Breast epithelium (tissue), 3 donors: ENCODE measurements around the gene RELL1.

Source experiments
- POLR2A ChIP-seq: fragments of 450-650 bp; IDR thresholded peaks from one replicate; pipeline ENCODE4 v1.6.1; 2016; ENCODE audit warnings: antibody characterized with exemption, mild to moderate bottlenecking, moderate library complexity
- POLR2AphosphoS5 ChIP-seq, 3 donors: sonication (generic); formaldehyde crosslinking; IDR thresholded peaks; one replicate each; pipeline ENCODE4 v1.6.1; 2017; ENCODE audit warnings: antibody characterized with exemption in 3 of 3
- TF ChIP-seq, protein P1 (sequence below), 3 donors: fragments of 450-650 bp; IDR thresholded peaks; one replicate each; pipeline ENCODE4 v1.5.1; 2016 to 2017; ENCODE audit warnings: antibody characterized with exemption in 3 of 3, mild to moderate bottlenecking in 3 of 3, moderate library complexity in 3 of 3

DNA sequence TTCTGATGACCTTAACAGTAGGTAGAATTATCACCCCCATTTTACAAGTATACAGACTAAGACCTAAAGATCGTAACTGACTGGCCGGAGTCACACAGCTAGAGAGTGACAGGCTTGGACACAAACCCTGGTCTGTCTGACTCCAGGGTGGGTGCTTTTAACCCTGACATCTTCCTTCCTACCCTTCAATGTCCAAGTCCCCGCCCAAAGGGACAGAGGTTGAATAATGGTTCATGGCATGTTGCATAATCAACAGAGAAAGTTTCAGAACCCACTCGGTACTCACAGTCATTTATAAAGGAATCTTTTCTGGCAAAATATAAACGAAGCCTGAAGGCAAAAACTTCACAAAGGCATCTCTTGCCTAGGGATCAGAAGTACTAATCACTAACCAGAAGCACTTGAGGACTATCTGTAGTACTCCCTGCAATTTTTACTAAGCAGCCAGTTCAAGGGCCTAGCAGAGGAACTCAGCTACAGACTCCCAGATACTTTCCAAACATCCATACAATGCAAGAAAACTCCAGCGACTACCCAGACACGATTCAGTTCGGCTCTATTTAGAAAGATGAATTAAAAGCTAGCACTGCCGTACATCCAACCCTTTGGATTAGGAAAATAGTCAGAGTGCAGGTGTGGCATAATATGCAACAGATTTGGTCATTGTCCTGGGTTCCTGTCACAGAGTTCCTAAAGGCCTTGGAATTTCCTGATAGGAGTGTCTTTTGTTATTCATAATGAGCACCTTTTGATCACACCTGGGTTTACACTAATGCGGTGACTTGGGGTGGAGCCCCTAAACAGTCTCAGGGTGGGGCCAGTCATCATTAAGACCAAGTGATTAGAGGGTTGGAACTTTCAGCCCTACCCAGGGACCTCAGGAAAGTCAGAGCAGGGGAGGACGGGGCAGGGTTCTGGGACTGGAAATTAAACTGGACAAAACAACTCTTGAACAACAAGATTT is 44.0 kb downstream of the RELL1 start:
- TF ChIP-seq, protein P1, sequence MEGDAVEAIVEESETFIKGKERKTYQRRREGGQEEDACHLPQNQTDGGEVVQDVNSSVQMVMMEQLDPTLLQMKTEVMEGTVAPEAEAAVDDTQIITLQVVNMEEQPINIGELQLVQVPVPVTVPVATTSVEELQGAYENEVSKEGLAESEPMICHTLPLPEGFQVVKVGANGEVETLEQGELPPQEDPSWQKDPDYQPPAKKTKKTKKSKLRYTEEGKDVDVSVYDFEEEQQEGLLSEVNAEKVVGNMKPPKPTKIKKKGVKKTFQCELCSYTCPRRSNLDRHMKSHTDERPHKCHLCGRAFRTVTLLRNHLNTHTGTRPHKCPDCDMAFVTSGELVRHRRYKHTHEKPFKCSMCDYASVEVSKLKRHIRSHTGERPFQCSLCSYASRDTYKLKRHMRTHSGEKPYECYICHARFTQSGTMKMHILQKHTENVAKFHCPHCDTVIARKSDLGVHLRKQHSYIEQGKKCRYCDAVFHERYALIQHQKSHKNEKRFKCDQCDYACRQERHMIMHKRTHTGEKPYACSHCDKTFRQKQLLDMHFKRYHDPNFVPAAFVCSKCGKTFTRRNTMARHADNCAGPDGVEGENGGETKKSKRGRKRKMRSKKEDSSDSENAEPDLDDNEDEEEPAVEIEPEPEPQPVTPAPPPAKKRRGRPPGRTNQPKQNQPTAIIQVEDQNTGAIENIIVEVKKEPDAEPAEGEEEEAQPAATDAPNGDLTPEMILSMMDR (IDR thresholded peaks at IDR 0.05), result no peak
- TF ChIP-seq POLR2A (no peak), POLR2AphosphoS5 (IDR thresholded peaks at IDR 0.05) (no peak)
